ENCODE measurements around the gene CUL5. TPM values are rescaled to one million over a fixed set of nuclear protein-coding genes. Genes with fewer than 3 reads are reported as not detected.

Gene CUL5
- polyA plus RNA-seq (2012; ENCODE audit: insufficient read depth, insufficient read length) = 25.0 TPM

DNA sequence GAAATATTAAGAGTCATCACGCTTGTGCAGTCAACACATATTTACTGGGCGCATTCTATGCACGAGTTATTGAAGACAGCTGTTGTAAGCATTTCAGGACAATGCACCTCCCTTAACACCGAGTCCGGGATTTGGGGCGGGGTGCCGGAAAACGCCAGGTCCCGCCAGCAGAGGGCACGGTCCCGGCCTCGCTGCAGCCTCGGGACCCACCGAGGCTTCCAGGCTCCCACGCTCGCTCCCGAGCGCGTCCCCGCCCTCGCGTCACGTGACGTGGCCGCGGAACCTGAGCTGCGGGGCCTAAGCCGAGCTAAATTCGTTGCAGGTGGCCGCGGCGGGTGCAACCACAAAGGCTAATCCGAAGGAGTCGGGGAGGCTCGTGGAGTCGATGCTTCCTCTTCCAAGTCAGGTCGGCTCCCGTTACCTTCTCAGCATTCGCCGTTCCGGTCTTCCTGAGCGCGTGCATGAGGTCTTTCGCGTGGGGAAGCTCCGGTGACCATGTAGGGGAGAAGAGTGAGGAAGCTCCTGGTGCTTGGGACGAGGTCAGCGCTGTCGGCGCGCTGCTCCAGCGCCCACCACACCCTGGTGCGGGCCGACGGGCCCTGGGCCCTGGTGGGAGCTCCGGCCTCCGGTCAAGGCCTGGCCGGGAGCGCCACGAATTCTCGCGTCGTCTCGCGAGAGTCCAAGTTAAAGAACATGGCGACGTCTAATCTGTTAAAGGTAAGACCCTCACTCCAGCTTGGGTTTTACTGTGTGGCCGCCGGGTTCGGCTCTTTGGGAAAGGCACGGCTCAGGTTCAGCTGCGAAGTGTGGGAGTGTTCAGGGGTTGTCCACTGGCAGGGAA lies at the start of gene CUL5:
Gene CUL5 (plus strand): TSS at position 243 of the 841 bp plus-strand sequence. CDS start 451 bp downstream, at position 694.
- DNase-seq (ENCODE audit: low read depth, low spot score) = peak; percentile 82
- peak within 1 kb of the TSS; percentile 81 for H3K4me3 ChIP-seq (ENCODE audit: low read length)

DNA sequence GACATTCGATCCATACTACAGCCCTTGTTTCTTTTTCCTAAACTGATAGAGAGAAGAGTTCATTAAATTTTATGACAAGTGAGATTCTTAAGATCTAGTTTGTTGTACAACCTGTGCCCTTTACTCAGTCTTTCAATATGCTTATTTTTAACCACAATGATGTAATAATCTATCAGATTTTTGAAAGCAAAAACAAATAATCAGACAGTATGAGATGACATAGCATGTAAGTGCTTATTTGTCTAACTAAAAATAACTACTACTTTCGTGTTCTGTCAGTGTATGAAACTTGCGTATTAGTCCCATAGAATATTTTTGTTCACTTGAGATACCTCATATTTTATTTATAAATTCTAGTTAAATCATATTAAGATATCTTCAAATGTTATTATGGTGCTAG lies 47.2 kb upstream of the CUL5 start:
- DNase-seq (ENCODE audit: low read depth, low spot score) = no peak
- no peak overlapping the region for H3K4me3 ChIP-seq (ENCODE audit: low read length)

DNA sequence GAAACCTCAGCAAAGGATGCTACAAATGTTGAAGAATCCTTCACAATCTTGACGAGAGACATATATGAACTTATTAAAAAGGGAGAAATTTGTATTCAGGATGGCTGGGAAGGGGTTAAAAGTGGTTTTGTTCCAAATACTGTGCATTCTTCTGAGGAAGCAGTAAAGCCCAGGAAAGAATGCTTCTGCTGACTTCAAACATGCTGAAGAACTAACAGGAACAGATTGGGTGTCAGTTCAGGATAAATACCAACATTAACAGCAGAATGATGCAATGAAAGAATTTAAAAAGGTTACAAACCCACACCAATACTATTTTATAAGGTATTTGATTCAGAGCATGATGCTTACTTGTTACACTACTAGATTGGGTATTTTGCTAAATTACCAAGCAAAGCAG lies 46.5 kb upstream of the CUL5 start:
- no peak overlapping the region for H3K4me3 ChIP-seq (ENCODE audit: low read length)
- no peak for DNase-seq (ENCODE audit: low read depth, low spot score)

DNA sequence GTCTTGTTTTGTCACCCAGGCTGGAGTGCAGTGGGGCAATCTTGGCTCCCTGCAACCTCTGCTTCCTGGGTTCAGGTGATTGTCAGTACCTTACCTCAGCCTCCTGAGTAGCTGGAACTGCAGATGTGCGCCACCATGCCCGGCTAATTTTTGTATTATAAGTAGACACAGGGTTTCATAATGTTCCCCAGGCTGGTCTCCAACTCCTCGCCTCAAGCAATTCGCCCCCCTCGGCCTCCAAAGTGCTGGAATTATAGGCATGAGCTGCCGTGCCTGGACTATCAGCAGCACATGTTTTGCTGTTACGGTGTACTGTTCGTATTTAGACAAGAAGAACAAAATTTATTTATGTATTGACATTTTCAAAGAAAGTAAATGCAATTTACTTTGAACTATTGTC lies 45.6 kb upstream of the CUL5 start:
- no peak for DNase-seq (ENCODE audit: low read depth, low spot score)
- H3K4me3 ChIP-seq (ENCODE audit: low read length) = no peak overlapping the region

DNA sequence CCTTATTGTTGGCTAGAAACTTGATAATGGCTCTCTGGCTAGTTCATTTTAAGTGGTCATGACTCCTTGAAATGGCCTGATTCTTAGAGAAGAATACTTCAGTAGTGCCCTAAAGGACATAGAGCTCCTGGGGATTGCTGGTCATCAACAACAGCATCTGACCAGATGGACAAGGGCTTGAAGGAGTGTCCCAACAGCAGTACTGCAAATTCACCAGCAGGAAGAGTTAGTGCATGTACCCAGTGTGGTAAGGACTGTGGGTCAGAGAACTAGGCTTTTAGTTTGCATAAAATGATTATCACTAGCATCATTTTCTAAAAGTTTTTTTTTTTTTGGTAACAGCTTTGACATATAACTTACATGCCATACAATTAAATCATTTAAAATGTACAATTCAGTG lies 39.5 kb upstream of the CUL5 start:
- H3K4me3 ChIP-seq (ENCODE audit: low read length) = no peak overlapping the region
- DNase-seq (ENCODE audit: low read depth, low spot score) = no peak

DNA sequence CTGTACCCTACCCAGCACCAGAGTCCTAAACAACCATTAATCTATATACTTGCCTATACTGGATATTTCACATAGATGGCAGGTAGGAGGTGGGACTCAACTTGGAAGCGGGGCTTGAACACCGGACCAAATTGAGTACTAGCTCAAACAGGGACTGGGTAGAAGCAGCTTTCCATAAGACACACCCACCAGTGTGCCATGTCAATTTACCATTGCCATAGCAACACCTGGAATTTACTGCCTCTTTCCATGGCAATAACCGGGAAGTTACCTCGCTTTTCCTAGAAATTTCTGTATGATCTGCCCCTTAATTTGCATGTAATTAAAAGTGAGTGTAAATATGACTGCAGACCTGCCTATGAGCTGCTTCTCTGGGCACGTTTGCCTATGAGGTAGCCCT lies 38.6 kb upstream of the CUL5 start:
- H3K4me3 ChIP-seq (ENCODE audit: low read length) = no peak overlapping the region
- no peak for DNase-seq (ENCODE audit: low read depth, low spot score)

DNA sequence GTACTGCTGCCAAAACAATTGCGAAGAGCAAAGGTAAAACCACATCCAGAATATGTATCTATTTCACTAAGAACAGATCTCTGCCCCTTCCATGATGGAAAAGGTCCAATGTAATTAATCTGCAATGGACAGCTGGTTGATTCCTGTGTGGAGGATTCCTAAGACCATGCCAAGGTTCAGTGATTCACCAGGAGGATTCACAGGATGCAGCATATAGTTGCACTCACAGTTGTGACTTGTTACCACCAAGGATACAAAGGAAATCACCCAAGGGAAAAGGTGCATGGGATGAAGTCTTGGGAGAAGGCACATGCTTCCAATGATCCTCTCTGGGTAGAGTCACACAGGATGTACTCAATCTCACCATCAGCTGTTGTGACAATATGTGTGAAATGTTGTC lies 35.1 kb upstream of the CUL5 start:
- H3K4me3 ChIP-seq (ENCODE audit: low read length) = no peak overlapping the region
- no peak for DNase-seq (ENCODE audit: low read depth, low spot score)

DNA sequence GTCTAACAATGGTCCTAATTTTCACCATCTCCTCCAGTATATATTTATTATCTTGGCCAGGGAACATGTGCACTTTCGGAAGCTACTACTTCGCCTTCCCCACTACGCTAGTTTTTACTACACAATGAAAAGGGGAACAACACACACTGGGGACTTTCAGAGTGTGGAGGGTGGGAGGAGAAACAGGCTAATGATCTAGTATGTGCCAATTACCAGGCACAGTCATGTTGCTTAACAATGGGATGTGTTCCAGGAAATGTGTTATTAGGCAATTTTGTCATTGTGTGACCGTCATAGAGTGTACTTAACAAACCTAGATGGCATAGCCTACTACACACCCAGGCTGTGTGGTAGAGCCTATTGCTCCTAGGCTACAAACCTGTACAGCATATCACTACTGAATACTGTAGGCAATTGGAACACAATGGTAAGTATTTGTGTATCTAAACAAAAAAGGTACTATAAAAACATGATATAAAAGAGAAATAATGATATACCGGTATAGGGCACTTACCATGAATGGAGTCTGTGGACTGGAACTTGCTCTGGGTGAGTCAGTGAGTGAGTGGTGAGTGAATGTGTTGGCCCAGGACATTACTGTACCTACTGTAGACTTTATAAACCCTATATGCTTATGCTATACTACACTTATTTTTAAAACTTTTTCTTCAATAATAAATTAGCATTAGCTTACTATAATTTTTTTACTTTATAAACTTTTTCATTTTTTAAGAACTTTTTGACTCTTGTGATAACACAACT lies 20.1 kb upstream of the CUL5 start:
- no peak overlapping the region for H3K4me3 ChIP-seq (ENCODE audit: low read length)
- DNase-seq (ENCODE audit: low read depth, low spot score) = no peak

DNA sequence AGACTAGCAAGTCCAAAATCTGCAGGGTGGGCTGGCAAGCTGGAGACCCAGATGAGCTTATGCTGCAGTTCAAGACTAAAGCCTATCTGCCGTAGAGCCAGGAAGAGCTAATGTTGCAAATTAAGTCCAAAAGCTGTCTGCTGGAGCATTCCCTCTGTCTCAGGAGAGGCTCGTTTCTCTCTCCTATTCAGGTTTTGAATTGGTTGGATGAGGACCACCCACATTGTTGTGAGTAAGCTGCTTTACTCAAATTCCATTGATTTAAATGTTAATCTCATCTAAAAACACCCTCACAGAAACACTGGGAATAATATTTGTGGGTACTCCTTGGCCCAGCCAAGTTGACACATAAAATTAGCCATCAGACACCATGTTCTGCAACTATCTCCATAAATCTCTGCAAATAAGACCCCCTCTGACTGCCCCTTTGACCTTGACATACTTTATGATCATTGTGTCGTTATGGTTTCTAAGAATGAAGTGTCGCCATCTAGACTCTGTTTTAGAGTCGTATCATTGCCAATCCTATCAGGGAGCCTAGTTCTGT lies 16.8 kb upstream of the CUL5 start:
- DNase-seq (ENCODE audit: low read depth, low spot score) = no peak
- H3K4me3 ChIP-seq (ENCODE audit: low read length) = no peak overlapping the region

DNA sequence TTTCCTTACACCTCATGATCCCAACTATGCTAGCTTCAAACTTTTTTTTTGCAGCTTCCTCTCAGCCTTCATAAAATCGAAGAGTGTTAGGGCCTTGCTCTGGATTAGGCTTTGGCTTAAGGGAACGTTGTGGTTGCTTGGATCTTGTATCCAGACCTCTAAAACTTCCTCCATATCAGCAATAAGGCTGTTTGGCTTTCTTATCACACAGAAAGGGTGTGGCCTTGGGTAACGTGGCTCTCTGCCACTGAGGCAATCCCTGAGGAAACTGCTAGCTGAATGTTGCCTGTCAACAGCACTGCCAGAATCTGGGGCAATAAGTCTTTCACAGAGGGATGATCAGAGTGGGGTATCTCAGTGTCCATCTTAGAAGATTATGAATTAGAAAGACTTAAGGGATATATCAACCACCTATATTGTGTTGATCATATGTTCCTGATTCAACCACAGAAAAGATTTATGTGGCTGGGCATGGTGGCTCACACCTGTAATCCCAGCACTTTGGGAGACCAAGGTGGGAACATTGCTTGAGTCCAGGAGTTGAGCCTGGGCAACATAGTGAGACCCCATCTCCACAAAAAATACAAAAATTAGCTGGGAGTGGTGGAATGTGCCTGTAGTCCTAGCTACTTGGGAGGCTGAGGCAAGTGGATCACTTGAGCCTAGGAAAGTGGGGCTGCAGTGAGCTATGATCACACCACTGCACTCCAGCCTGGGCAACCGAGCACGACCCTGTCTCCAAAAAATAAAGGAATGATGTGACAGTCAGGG lies 12.5 kb upstream of the CUL5 start:
- DNase-seq (ENCODE audit: low read depth, low spot score) = no peak
- no peak overlapping the region for H3K4me3 ChIP-seq (ENCODE audit: low read length)

DNA sequence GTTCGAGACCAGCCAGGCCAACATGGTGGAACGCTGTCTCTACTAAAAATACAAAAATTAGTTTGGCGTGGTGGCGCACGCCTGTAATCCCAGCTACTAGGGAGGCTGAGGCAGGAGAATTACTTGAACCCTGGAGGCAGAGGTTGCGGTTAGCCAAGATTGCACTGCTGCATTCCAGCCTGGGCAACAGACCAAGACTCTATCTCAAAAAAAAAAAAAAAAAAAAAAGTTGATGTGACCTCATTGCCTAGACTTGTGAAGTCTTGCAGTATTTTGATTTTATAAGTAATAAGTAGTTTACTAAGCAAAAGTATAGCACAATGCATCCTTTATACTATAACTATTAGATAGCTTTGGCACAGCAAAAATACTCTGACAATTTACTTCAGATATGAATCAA lies 9.9 kb upstream of the CUL5 start:
- no peak for DNase-seq (ENCODE audit: low read depth, low spot score)
- no peak overlapping the region for H3K4me3 ChIP-seq (ENCODE audit: low read length)

DNA sequence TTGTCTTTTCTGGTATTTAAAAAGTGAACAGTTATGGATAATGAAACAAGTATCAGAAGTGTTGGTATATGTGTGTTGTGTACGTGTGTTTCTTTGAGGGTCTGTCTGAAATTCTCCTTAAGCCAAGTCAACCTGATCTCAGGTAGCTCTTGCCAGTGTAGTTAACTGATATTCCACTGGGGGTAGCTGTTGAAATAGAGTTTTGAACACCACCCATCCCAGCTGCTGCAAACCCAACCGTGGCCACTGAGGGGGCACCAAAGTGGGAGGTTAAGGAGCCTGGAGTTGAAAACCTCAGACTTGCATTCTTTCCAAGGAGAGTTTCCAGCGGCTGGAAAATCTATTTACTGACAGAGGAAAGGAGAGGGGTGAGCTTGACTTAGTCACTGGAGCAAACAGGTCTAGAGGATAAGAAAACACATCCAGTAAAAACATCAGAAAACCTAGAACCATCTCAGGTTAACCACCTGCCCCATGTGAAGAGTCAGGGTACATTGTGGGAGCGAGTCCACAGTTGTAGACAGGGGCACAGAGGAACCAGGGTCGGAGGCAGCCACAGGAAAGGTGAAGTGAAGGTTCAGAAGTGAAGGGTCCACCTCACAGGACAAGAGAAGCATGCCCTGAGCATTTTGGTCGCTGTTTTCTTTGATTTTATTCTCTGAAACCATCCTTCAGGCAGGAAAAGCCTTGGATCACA lies 8.8 kb upstream of the CUL5 start:
- no peak overlapping the region for H3K4me3 ChIP-seq (ENCODE audit: low read length)
- DNase-seq (ENCODE audit: low read depth, low spot score) = peak; percentile 67

DNA sequence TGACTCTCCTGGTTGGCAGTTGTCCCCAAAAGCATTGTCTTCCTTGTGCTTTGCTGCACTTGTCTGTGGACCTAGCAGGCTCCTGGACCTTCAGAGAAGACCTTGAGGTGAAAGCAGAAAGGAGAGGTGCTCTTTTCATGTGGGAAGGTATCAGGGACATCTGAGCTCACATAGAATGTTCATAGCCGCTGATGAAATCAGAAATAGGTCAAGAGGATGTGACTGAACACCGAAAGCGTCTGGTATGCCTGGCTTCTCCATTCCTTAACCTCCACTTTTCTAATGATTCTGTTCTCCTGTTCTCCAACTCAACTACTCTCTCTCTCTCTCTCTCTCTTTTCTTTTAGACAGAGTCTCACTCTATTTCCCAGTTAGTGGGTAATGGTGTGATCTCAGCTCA lies 6.2 kb upstream of the CUL5 start:
- no peak for DNase-seq (ENCODE audit: low read depth, low spot score)
- no peak overlapping the region for H3K4me3 ChIP-seq (ENCODE audit: low read length)

DNA sequence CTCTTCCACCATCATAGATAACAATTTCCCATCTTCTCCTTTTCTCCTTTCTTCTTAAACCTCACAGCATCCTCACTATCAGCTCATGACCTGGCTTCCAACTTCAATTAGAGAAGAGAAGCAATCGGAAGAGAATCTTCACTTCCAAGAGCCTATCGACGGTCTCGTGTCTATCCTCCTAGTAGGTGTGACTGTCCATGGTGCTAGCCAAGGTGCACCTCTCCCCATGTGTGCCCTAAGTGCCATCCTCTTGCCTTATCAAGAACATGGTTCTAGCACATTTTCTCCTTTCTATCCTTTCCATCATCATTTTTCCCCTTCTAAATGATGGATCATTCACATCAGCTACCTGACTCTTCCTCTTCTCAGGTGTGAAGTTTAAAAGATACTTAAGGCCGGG lies 5.1 kb upstream of the CUL5 start:
- DNase-seq (ENCODE audit: low read depth, low spot score) = no peak
- H3K4me3 ChIP-seq (ENCODE audit: low read length) = no peak overlapping the region

DNA sequence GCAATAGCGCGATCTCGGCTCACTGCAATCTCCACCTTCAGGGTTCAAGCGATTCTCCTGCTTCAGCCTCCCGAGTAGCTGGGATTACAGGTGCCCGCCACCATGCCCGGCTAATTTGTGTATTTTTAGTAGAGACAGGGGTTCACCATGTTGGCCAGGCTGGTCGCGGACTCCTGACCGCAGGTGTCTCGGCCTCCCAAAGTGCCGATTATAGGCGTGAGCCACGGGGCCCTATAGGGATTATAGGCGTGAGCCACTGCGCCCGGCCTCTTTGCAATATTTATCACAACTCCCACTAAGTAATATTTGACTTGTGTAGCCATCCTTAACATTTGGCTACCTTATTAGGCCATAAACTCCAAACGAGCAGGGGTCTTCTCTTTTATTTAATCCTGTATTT lies 879 bp upstream of the CUL5 start:
- no peak for DNase-seq (ENCODE audit: low read depth, low spot score)
- no peak overlapping the region for H3K4me3 ChIP-seq (ENCODE audit: low read length)

DNA sequence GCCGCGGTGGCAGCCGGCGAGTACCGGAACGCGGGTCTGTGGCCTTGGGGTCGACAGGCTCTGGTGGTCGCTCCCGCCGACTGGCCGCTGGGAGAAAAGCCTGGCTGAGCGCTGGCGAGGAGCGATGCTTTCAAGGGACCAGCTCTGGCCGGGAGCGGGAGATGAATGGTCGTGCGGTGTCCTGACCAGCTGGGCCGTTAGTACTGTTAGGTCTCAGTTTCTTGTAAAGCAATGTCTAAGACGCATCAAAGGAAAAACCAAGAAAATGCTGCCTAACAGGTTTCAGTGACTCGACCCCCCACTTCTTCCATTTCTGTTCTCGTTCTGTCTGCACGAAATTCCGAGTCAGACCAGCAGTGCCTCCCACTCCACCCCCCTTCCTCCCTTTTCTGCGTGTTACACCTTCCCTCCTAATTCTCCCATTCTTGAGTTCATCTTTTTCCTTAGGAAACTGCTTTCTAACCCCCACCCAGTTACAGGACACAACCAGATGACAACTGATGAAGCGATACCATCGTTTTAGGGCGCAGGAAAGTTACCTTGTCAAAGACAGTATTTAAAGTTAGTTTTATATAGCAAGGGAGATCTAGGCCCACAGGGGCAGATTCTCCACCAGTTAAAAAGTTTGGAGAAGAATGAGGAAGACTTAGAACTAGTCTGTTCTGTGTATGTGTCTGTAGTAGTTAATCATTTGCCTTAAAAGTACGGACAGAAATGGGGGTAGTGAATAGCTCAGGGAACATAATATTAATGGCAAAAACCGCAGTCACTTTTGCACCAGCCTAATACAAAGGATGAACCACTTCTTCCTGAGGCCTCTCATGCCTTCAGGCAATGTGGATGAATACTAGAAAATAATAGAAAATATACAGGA lies 1.0 kb downstream of the CUL5 start:
- DNase-seq (ENCODE audit: low read depth, low spot score) = no peak
- H3K4me3 ChIP-seq (ENCODE audit: low read length) = peak overlapping the region; percentile 81

DNA sequence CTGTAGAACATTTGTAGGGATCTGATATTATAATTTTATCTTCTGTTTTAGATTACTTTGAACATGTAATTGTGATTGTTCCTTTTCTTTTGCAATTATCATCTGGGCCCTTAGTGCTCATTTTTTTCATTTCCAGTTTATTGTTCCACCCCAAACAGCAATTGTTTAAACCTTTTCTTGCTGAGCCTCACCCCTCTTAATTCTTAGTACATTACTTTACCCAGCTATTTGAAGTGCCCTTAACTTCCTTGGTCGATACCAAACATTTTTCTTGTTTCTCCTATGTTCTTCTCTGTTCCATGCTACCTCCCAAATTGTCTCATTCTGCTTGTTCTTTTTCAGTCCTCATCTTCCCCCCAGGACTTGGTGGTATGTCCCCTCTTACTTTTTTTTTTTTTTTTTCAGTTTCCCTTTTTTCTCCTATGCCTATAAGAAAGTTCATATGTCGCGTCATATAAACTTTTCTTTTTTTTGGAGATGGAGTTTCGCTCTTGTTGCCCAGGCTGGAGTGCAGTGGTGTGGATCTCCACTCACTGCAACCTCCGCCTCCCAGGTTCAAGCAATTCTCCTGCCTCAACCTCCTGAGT lies 3.5 kb downstream of the CUL5 start:
- no peak overlapping the region for H3K4me3 ChIP-seq (ENCODE audit: low read length)
- DNase-seq (ENCODE audit: low read depth, low spot score) = no peak

DNA sequence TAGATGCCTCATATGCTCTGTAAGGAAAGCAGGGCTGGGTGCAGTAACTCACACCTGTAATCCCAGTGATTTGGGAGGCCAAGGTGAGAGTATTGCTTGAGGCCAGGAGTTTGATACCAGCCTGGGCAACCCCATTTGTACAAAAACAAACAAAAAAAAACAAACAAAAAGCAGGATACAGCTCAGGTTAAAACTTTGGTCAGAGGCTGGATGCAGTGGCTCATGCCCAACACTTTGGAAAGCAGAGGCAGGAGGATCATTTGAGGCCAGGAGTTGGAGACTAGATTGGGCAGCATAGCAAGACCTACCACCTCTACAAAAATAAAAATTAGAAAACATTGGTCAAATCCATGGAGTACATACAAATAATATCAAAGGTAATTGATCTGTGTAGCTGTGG lies 7.9 kb downstream of the CUL5 start:
- no peak for DNase-seq (ENCODE audit: low read depth, low spot score)
- no peak overlapping the region for H3K4me3 ChIP-seq (ENCODE audit: low read length)

Measured in Jurkat, Clone E6-1 (cell line).